ENCODE results near the gene NUAK1. TPM values are rescaled to one million over a fixed set of nuclear protein-coding genes. Genes with fewer than 3 reads are reported as not detected.

The NUAK1 gene
- total and polyA plus RNA-seq, 2 experiments from 2014 or later, result 5.4 to 16.9 TPM

DNA sequence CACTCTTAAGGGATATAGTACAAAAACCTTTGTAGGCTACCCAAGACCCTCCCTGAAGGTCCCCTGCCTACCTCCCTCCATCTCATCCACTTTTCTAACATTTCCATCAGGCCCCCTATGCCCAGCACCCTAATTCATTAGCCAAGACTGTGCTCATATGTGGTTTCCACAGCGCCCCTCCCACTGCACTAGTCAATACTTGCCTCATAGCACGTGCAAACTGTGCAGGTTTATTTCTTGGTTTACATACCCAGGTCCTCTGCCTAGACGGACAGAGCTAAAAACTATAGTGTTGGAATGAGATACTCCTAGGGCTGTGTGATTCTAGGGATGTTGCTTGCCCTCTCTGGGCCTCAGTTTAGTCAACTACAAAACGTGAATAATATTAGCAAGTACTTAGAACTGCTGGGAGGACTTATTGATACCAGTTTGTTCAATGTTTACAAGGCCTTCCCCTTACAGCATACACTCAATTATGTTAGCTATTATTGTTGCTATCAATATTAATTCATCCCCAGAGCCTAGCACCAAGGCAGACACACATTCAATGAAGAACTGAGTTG lies 50.4 kb downstream of the NUAK1 start:
- DNase-seq (ENCODE audit: low spot score), result no peak
- ATAC-seq, result no peak
- H3K4me1 Mint-ChIP-seq, result peaks cover 17% of the 10 kb centered on the region
- Histone ChIP-seq H4K20me1 (replicated peaks; ENCODE audit: insufficient read depth) (peaks cover 6% of the 10 kb centered on the region; the same call in 1 of the 2 replicates), H3K4me3 (no peak overlapping the region), H3F3A (replicated peaks; ENCODE audit: low read depth) (no peaks in the 10 kb centered on the region), H3K27ac (ENCODE audit: low read depth) (no peak overlapping the region), H3K9me2 (ENCODE audit: insufficient read depth) (no peaks in the 10 kb centered on the region), H2AFZ (no peak overlapping the region), H3K4me2 (no peak overlapping the region), H3K4me1 (ENCODE audit: insufficient read depth) (peaks cover 10% of the 10 kb centered on the region), H3K36me3 (ENCODE audit: insufficient read depth) (no peaks in the 10 kb centered on the region), H3K27me3 (ENCODE audit: insufficient read depth) (no peaks in the 10 kb centered on the region), H3K79me2 (replicated peaks; ENCODE audit: insufficient read depth) (peaks cover 39% of the 10 kb centered on the region)
- H3K9me3 Mint-ChIP-seq, result no peaks in the 10 kb centered on the region
- no peak overlapping the region for H3K27ac Mint-ChIP-seq
- no peak for TF ChIP-seq JUNB (IDR thresholded peaks at IDR 0.05; ENCODE audit: unreplicated experiment)
- no peak for TF ChIP-seq EZH2phosphoT487 (IDR thresholded peaks at IDR 0.05; ENCODE audit: unreplicated experiment)
- TF ChIP-seq, protein P1, sequence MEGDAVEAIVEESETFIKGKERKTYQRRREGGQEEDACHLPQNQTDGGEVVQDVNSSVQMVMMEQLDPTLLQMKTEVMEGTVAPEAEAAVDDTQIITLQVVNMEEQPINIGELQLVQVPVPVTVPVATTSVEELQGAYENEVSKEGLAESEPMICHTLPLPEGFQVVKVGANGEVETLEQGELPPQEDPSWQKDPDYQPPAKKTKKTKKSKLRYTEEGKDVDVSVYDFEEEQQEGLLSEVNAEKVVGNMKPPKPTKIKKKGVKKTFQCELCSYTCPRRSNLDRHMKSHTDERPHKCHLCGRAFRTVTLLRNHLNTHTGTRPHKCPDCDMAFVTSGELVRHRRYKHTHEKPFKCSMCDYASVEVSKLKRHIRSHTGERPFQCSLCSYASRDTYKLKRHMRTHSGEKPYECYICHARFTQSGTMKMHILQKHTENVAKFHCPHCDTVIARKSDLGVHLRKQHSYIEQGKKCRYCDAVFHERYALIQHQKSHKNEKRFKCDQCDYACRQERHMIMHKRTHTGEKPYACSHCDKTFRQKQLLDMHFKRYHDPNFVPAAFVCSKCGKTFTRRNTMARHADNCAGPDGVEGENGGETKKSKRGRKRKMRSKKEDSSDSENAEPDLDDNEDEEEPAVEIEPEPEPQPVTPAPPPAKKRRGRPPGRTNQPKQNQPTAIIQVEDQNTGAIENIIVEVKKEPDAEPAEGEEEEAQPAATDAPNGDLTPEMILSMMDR (conservative IDR thresholded peaks at IDR 0.05; ENCODE audit: low read depth in 2 of 2), result no peak
- TF ChIP-seq ZNF462 (CRISPR knock-in tag; IDR thresholded peaks at IDR 0.05), result no peak
- no peak for TF ChIP-seq ZNF114 (CRISPR knock-in tag; IDR thresholded peaks at IDR 0.05)
- TF ChIP-seq POLR2AphosphoS5 (IDR thresholded peaks at IDR 0.05; ENCODE audit: low read depth), result no peak
- TF ChIP-seq EZH2 (IDR thresholded peaks at IDR 0.05; ENCODE audit: low read depth, unreplicated experiment), result no peak
- TF ChIP-seq ZNF331 (CRISPR knock-in tag; IDR thresholded peaks at IDR 0.05; ENCODE audit: low read depth), result no peak
- no peak for TF ChIP-seq ETS1 (IDR thresholded peaks at IDR 0.05)
- no peak for TF ChIP-seq REST (IDR thresholded peaks at IDR 0.05; ENCODE audit: unreplicated experiment)
- TF ChIP-seq STAT1 (IDR thresholded peaks at IDR 0.05; ENCODE audit: unreplicated experiment), result no peak
- no peak for TF ChIP-seq CREB1 (CRISPR knock-in tag; IDR thresholded peaks at IDR 0.05; ENCODE audit: low read depth)
- no peaks in the 10 kb centered on the region for H3K27me3 Mint-ChIP-seq (ENCODE audit: insufficient read depth, low read depth, poor library complexity)
- H3K4me3 Mint-ChIP-seq, result no peak overlapping the region
- H3K36me3 Mint-ChIP-seq (ENCODE audit: low read depth), result peaks cover 6% of the 10 kb centered on the region

All from GM23338 (cell line).